GM19035 (cell line): ENCODE measurements around the gene PPM1F.
"Not testable (repeated sequence)": the region's sequence is repeated elsewhere in the genome, so short reads cannot be mapped to it uniquely, and the experiment has no call there.

ENCODE experiments used
- ATAC-seq: cut with Tn5 transposase; IDR thresholded peaks from one replicate; pipeline ENCODE4 v1.9.1; 2021; ENCODE audit not compliant: unreplicated experiment

Gene PPM1F

DNA sequence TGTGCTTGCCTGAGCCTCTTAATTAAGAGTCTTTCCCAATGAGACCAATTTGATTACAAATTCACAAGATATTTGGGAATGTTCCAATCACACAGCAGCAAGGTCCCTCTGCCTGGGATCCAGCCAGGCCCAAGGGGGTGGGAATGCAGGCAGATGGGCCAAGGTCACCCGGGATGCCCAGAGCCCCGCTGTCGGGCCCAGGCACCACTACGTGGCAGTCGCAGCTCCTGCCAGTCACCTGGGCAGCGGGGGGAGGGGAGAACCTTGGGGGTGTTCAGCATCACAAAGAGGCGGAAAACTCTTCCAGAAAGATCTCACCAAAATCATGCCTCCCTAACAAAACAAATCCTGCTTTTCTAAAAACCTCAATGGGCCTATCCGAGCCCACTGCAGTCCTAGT lies 30.9 kb downstream of the PPM1F start:
- ATAC-seq = no peak

DNA sequence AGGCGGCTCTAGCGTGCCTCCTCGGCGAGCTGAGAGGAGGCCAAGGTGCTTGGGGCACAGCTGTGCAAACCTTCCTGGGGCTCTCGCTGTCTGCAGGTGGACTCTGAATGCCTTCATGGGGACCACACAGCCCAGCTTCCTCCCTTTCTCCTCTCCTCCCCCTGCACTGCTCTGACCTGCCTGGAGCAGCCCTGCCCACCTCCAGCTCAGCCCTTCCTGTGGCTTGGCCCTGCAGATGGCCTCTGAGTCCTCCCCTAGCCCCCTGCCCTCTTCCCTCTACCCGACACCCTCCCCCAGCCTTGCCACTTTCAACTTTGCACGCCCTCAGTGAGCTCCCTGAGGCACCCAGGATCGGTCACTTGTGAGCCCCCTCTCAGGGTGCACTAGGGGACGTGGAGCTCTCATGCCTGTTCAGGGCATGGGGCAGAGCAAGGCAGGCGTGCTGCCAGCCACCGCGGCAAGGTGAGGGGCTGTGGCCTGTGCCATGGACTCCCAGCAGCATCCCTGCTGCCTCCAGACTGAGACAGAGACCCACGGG lies 31.4 kb downstream of the PPM1F start:
- ATAC-seq = no peak

DNA sequence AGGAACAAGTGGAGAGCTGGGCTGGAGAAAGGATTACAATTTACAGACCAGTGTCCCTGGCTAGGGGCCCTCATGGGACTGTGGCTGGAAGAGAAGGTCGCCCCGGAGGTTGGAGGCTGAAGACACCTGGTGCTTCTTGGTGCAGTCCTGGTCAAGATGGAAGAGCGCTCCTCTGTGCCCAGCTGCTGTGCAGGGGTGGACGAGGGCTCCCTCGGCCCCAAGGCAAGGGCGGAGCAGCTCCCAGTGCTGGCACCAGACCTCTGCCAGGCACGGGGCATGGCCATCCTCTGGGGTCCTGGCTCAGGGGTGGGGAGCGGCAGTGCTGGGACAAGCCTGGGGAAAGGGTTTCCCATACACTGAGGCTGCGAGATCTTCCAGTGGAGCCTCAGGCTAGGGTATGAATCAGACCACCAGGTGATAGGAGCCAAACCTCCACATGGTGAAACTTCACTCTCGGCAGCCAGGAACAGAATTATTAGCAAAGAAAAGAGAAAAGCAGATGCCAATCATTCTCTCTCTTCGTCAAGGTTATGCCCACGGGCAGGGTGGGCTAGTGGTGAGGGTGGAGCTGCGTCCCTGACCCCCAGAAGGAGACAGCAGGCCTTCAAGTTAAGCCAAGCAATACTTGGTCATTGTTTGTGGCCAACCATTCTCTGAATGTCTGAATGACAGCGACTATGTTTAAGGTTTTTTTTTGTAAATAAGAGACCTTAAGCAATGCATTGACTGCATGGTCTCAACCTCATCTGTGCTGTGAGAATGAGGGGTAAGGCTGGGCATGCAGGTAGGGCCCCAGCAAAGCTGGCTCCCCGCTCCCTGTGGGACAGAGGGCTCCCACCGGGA lies 32.1 kb downstream of the PPM1F start:
- no peak for ATAC-seq

DNA sequence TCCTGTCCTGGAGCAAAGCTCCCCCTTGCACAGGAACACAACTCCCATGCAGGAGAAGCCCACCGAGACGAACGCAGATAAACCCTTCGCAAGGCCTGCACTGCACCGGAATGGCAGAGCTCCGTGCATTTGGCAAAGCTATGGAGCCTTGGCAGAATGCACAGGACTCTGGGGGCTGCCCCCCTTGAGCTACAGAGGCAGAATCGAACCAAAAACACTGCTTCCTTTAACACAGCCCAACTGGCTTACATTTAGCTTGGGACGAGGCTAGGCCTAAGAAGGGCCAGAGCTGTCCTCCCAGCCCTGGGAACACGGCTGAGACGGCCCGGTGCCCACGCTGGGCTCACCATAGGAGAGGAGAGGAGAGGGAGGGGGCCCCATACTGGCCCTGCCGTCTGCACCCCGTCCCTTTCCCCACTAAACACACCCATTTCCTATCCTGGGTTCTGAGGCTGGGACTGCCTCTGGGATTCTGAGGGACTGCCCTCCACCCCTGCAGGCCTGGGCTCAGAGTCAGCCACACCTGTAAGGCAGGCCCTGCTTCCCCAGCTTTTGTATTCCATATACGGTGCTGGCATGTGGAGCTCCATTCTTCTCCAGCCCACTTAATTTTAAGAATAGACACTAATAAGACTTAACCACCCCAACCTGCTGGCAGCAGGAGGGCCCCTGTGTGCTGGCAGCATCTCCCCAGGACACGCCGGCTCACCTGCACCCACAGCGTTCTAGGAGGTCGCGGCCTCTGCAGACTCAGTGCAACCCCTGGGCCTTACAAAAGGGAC lies 32.9 kb downstream of the PPM1F start:
- no peak for ATAC-seq

DNA sequence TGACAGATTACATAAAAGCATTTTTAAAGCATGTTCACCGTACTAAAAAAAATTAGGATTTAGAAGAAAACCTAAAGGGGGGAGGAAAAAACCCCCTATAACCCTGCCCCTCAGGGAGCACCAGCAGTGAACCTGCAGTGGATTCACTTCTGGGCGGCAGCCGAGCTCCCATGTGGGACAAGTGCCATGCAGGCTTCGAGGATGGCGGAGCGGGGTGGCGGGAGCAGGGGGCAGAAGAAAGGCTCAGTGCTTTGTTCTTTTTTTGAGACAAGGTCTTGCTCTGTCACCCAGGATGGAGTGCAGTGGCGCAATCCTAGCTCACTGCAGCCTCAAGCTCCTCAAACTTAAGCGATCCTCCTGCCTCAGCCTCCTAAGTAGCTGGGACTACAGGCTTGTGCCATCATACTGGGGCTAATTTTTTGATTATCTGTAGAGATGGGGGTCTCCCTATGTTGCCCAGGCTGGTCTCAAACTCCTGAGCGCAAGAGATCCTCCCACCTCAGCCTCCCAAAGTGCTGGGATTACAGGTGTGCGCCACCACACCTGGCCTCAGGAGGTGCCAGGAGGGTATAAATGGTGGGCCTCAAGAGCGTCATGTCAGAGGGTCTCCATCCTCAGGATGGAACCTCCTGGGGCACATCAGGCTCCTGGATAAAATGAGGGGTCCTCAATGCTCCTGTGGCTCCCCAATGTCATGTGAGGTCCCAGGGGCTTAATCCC lies 34.0 kb downstream of the PPM1F start:
- no peak for ATAC-seq

DNA sequence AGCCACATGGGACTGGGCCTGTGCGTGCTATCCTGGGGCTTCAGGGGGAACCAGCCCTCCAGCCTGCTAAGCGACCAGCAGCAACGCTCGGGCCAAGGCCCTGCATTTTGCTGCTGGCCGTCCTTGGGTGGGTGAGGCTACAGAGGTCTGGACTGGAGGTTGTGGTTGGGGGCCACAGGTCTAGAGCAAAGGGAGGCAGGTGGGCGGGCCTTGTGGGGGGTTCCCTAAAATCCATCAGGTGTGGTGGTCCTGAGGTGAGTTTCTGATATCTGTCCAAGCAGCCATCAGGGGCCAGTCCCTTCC lies 34.7 kb downstream of the PPM1F start:
- no peak for ATAC-seq

DNA sequence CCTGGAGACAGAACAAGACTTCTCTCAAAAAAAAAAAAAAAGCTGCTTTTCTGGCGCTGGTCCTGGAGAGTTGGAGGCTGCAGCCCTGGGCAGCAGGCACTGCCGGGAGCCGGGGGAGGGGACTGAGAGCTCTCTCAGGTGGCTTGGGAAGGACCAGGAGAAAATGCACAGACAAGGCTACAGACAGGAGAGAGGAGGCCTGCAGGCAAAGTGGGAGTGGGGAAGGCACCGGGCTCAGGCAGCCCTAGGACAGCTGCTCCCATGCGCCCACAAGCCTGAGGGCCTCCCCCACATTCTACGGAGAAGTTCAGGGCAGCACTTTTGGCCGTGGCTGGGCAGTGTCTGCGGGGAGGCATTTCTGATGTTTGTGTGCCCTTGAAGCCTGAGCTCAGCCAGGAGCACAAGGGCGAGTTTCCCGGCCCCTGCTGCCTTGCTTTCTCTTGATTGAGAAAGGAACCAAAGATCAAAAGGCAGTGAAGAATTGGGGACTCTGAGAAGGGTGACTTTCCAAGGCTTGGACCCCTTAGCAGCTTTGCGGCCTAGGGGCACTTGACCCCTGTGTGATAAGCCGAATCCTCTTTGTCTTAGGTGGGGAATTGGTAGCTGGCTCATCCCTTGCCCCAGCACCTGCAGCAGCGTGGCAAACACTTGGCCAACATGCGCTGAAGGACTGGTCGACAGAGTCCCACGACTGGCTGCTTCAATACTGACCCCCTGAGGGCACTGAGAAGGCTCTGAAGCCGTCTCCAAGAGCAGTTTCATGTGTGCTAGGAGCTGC lies 35.3 kb downstream of the PPM1F start:
- no peak for ATAC-seq

DNA sequence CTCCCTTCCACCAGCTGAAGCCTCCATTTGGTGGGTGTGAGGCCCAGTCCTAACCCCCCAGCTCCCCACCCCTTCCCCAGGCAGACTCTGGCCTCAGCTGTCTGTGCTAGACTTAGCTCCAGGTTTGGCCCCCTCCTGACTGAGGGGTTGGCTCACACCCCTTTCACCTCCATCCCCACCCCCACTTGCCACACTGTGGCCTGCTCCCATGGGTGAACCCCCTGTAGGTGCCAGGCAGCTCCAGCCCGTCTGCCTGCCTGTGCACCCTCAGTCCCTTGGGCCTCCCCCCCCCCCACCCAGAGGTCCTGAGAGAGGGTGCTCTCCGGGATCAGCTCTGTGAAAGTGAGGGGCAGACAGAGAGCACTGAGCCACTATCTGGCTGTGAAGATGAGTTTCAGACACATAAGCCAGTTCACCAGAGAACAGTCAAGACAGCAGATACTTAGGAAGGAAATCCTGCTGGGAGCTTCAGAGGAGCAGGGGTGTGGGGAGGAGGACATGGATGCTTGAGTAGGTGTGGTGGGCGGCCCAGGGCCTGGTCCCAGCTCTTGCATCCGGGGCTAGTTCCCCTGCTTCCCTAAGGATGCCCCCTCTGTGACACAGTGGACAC lies 36.2 kb downstream of the PPM1F start:
- no peak for ATAC-seq

DNA sequence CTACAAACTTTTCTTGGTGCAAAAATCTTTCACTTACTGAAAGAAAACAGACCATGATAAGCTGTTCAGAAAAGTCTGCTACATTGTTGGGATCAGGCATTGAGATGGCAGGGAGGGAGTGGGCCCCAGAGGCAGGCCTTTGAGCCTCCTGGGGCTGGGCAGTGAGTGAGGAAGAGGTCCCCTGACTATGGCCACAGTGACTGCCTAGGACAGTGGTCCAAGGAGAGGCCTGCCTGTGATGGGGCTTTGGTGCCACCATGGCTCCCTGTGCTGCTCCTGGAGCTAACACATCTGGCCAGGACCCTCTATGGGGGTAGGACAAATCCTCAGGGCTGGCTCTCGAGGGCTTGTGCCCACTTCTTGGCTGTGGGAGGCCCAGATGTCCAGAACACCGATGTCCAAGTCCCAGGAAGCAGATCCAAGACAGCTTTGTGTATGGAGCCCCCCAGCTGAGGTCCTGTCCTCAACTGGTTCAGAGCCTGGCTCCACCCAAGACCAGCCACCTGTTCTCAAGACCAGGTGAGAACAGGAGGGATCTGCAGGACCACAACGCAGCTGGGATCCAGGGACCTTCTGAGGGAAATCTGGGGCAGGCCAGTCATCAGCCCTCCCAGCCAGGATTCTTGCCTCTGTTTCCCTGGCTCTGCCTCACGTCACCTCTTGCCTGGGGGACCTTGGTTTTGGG lies 36.9 kb downstream of the PPM1F start:
- ATAC-seq = no peak

DNA sequence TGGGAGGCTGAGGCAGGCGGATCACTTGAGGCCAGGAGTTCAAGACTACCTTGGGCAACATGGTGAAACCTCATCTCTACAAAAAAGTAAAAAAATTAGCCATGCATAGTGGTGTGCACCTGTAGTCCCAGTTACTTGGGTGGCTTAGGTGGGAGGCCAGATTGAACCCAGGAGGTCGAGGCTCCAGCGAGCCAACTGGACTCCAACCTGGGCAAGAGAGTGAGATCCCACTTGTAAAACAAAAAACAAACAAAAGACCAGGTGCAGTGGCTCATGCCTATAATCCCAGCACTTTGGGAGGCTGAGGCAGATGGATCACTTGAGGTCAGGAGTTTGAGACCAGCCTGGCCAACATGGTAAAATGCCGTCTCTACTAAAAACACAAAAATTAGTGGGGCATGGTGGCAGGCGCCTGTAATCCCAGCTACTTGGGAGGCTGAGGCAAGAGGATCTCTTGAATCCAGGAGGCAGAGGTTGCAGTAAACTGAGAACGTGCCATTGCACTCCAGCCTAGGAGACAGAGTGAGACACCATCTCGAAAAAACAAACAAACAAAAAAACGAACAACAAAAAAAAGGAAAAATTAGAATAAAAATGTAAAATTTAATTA lies 38.5 kb downstream of the PPM1F start:
- not testable (repeated sequence) for ATAC-seq

DNA sequence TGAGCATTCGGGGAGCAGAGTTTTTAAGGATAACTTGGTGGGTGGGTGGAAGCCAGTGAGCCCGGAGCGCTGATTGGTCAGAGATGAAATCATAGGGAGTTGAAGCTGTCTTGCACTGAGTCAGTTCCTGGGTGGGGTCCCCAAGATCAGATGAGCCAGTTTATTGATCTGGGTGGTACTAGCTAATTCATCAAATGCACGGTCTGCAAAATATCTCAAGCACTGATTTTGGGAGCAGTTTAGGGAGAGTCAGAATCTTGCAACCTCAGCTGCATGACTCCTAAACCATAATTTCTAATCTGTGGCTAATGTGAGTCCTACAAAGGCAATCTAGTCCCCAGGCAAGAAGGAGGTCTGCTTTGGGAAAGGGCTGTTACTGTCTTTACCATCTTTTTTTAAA lies 42.3 kb downstream of the PPM1F start:
- not testable (repeated sequence) for ATAC-seq

DNA sequence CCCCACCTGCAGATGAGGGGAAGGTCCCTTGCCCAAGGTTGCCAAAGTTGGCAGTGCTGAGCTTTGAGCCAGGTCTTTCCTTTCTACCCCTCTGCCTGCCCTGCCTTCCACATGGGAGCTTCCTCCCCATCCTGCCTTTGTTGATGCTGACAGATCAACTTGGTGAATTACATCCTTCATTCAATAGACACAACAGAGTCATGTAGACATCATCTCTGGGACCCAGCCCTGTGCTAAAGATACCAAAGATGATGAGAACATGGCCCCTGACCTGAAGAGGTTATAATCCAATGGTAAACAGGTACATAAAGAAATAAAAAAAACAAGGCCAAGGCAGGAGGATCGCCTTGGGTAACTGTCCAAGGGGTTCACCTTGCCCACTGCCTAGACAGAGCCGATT lies 42.8 kb downstream of the PPM1F start:
- ATAC-seq = no peak

DNA sequence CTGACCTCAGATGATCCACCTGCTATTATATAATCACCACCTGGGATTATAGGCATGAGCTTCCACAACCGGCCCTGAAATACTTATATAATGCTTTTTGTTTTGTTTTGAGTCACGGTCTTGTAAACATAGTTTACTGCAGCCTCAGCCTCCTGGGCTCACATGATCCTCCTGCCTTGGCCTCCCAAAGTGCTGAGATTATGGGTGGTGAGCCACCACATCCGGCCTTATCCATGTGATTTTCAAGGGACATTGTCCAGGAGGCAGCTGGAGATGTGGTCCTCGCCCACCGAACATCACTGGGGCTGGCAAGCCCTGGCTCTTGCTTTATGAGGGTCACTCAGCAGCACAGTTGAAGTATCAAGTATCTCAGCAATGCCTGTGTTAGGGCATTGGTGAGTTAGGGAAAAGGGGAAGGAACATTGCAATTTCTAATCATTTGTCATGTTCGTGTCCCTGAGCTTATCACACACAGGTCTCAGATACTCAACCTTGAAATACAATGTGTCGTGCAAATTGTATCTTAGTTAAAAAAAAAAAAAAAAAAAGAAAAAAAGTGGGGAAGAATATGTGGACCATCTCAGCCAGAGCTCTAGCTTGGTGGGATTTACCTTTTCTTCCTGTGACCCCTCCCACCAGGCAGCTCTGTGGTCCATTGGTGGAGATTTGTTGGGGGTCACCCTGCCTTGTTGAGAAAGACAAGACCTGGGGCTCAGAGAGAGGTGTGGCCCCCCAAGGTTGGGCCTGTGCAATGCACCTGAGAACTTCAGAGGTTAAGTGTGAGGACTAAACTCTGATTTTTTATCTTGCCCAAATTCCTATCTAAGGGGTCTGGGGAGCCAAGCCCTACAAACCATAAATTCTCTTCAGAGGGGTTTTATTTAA lies 44.8 kb downstream of the PPM1F start:
- ATAC-seq = no peak

DNA sequence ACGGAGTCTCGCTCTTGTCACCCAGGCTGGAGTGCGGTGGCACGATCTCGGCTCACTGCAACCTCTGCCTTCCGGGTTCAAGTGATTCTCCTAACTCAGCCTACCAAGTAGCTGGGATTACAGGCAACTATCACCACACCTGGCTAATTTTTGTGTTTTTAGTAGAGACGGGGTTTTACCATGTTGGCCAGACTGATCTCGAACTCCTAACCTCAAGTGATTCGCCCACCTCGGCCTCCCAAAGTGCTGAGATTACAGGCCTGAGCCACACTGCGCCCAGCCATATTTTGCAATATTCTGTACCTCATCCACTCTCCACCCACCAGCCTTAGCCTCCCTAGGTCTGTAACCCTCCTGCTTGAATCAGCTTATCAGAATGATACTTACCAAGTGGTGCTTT lies 47.4 kb downstream of the PPM1F start:
- ATAC-seq = not testable (repeated sequence)

DNA sequence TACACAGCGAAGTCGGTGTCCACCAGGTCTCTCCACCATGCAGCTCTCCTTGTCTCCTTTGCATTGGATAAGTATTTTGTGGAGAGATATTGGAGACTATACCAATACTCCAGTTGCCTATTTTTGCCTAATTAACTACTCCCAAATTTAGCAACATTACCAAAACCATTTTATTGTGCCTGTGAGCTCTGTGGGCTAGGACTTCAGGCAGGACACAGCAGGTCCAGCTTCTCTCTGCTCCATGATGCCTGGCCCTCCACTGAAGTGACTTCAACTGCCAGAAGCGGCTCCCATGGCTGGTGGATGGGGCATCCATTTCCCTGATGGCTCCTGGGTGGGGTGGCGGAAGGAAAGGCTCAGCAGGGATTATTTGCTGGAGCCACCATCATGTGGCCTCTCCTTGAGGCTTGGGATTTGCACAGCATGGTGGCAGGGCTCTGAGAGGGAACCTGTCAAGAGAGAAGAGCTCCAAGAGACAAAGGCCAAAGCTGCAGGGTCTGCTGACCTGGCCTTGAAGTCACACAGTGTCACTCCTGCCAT lies 48.3 kb downstream of the PPM1F start:
- ATAC-seq = no peak

DNA sequence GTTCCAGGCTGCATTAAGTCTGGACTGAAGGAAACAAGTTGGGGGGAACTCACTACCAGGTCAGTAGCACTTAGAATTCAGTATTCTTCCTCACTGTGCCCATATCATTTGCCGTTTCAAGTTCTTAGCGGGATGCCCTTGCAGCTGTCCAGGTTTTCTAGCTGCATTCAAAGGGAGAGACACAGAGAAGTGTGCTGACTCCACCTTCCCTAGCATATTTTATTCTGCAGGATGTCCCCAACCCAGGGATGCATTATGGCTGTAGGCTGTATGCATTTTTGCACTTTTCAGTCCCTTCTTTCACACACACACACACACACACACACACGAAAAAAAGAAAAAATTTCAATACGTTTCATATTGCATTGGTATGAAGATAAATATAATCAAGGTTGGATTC lies 49.4 kb downstream of the PPM1F start:
- no peak for ATAC-seq

DNA sequence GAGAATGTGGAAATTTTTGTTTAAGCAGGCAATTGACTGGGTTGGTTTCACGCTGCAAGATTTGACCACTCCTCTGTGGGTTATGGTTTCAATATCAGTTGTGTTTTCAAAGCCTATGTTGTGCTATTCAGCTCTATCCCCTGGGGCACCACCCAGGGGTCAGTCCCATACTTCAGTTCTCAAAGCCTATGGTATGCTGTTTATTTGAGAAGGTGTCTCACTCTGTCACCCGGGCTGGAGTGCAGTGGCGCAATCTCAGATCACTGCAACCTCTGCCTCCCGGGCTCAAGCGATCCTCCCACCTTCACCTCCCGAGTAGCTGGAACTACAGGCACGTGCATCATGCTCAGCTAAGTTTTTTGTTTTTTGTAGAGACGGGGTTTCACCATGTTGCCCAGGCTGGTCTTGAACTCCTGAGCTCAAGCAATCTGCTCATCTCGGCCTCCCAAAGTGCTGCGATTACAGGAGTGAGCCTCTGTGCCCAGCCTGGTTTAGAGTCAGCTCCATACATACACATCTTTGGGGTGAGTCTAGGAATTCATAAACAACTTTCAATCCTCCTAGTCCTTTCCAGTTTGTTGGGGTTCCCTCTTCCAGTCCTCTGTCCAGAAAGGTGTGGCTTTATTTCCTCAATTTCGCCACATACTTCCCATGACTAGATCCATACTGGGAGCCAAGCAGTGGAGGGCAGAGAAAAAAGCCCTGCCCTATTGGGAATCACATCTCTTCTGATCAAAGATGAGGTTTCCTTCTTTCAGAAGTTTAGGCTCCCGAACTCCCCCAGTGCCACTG lies 50.2 kb downstream of the PPM1F start:
- ATAC-seq = no peak
